H9 (cell line): Measurements from ENCODE around the gene ARFGEF3. TPM values are rescaled to one million over a fixed set of nuclear protein-coding genes. Genes with fewer than 3 reads are reported as not detected.

ENCODE experiments used
- DNase-seq: peaks from one replicate; pipeline ENCODE4 v3.0.0-alpha.2; 2017
- H2AFZ ChIP-seq: one replicate; pipeline ENCODE4 v1.6.1; 2013; ENCODE audit warnings: mild to moderate bottlenecking, low read length, control low read depth, moderate library complexity
- H2AK5ac ChIP-seq: 2 replicates; pipeline ENCODE4 v1.6.1; 2013; ENCODE audit warnings: low read length, control low read depth, mixed read lengths; ENCODE audit not compliant: insufficient read length
- H2BK120ac ChIP-seq: one replicate; pipeline ENCODE4 v1.6.1; 2013; ENCODE audit warnings: low read depth, mild to moderate bottlenecking, low read length, control low read depth, inconsistent platforms; ENCODE audit not compliant: poor library complexity, severe bottlenecking
- H2BK12ac ChIP-seq: 2 replicates; pipeline ENCODE4 v1.6.1; 2013; ENCODE audit warnings: low read length, control low read depth, mixed read lengths, low read depth; ENCODE audit not compliant: insufficient read length
- H2BK15ac ChIP-seq: 2 replicates; pipeline ENCODE4 v1.6.1; 2013; ENCODE audit warnings: low read depth, low read length, control low read depth
- H2BK20ac ChIP-seq: one replicate; pipeline ENCODE4 v1.6.1; 2013; ENCODE audit warnings: low read depth, mild to moderate bottlenecking, low read length, control low read depth, inconsistent platforms; ENCODE audit not compliant: poor library complexity, severe bottlenecking
- H2BK5ac ChIP-seq: 2 replicates; pipeline ENCODE4 v1.6.1; 2013; ENCODE audit warnings: low read length, control low read depth, mixed read lengths; ENCODE audit not compliant: insufficient read length
- H3K14ac ChIP-seq: 2 replicates; pipeline ENCODE4 v1.6.1; 2013; ENCODE audit warnings: low read length, control low read depth; ENCODE audit not compliant: insufficient read depth
- H3K18ac ChIP-seq: 2 replicates; pipeline ENCODE4 v1.6.1; 2013; ENCODE audit warnings: low read depth, mild to moderate bottlenecking, mixed read lengths, low read length, control low read depth; ENCODE audit not compliant: insufficient read length
- H3K23ac ChIP-seq: 2 replicates; pipeline ENCODE4 v1.6.1; 2013; ENCODE audit warnings: low read length, control low read depth, mixed read lengths, low read depth; ENCODE audit not compliant: insufficient read length
- H3K23me2 ChIP-seq: 2 replicates; pipeline ENCODE4 v1.6.1; 2013; ENCODE audit warnings: low read depth, mild to moderate bottlenecking, mixed read lengths, low read length, control low read depth; ENCODE audit not compliant: insufficient read length, poor library complexity, severe bottlenecking
- H3K27ac ChIP-seq: 2 replicates; pipeline ENCODE4 v1.5.1; 2013; ENCODE audit warnings: low read length, control low read depth, mixed read lengths, low read depth; ENCODE audit not compliant: insufficient read length
- H3K27me3 ChIP-seq: 2 replicates; pipeline ENCODE4 v1.6.1; 2013; ENCODE audit warnings: low read length, control low read depth, inconsistent platforms; ENCODE audit not compliant: insufficient read depth
- H3K4ac ChIP-seq: 2 replicates; pipeline ENCODE4 v1.6.1; 2013; ENCODE audit warnings: low read depth, mild to moderate bottlenecking, control low read depth, inconsistent platforms, low read length, moderate library complexity
- H3K4me1 ChIP-seq: 2 replicates; pipeline ENCODE4 v1.6.1; 2013; ENCODE audit warnings: low read length, control low read depth, inconsistent platforms; ENCODE audit not compliant: insufficient read depth
- H3K4me2 ChIP-seq: 2 replicates; pipeline ENCODE4 v1.6.1; 2013; ENCODE audit warnings: low read length, control low read depth, mixed read lengths; ENCODE audit not compliant: insufficient read length, insufficient read depth
- H3K56ac ChIP-seq: 2 replicates; pipeline ENCODE4 v1.6.1; 2013; ENCODE audit warnings: low read depth, mild to moderate bottlenecking, mixed read lengths, low read length, control low read depth; ENCODE audit not compliant: insufficient read length
- H3K79me1 ChIP-seq: 2 replicates; pipeline ENCODE4 v1.6.1; 2013; ENCODE audit warnings: low read depth, mild to moderate bottlenecking, moderate library complexity, low read length, control low read depth, inconsistent platforms; ENCODE audit not compliant: insufficient read depth, poor library complexity, severe bottlenecking
- H3K79me2 ChIP-seq: 2 replicates; pipeline ENCODE4 v1.6.1; 2013; ENCODE audit warnings: low read length, control low read depth, inconsistent platforms; ENCODE audit not compliant: insufficient read depth
- H3K9ac ChIP-seq: 2 replicates; pipeline ENCODE4 v1.6.1; 2013; ENCODE audit warnings: low read length, control low read depth, mixed read lengths; ENCODE audit not compliant: insufficient read length; ENCODE audit errors: extremely low read depth
- H3K9me3 ChIP-seq: one replicate; pipeline ENCODE4 v1.6.1; 2013; ENCODE audit warnings: low read depth, low read length, inconsistent platforms; ENCODE audit not compliant: control insufficient read depth
- H3T11ph ChIP-seq: one replicate; pipeline ENCODE4 v1.6.1; 2013; ENCODE audit warnings: mild to moderate bottlenecking, low read length, control low read depth, inconsistent platforms
- H4K20me1 ChIP-seq: one replicate; pipeline ENCODE4 v1.6.1; 2013; ENCODE audit not compliant: control insufficient read depth, insufficient read length, insufficient read depth
- H4K5ac ChIP-seq: 2 replicates; pipeline ENCODE4 v1.6.1; 2013; ENCODE audit warnings: low read depth, mild to moderate bottlenecking, mixed read lengths, low read length, control low read depth; ENCODE audit not compliant: insufficient read length
- H4K8ac ChIP-seq: replicated peaks from 2 replicates; pipeline ENCODE4 v1.6.1; 2013; ENCODE audit warnings: low read length, control low read depth, mixed read lengths, low read depth; ENCODE audit not compliant: insufficient read length
- H4K91ac ChIP-seq: 2 replicates; pipeline ENCODE4 v1.6.1; 2013; ENCODE audit warnings: low read depth, mild to moderate bottlenecking, moderate library complexity, mixed read lengths, low read length, control low read depth; ENCODE audit not compliant: insufficient read length
- H3K27ac Mint-ChIP-seq, 3 experiments: 2 replicates in 2 of 3; 3 replicates in 1 of 3; pipeline ENCODE4 v1.8.0; 2020 to 2021; ENCODE audit warnings: mixed read lengths in 3 of 3, mild to moderate bottlenecking in 1 of 3, moderate library complexity in 1 of 3
- H3K27me3 Mint-ChIP-seq: 2 replicates; pipeline ENCODE4 v1.8.0; 2021; ENCODE audit warnings: low read depth, mild to moderate bottlenecking, moderate library complexity, mixed read lengths
- H3K36me3 Mint-ChIP-seq, 3 experiments: 2 replicates in 2 of 3; 3 replicates in 1 of 3; pipeline ENCODE4 v1.8.0; 2020 to 2021; ENCODE audit warnings: low read depth in 3 of 3, mixed read lengths in 3 of 3; ENCODE audit not compliant: insufficient read depth in 1 of 3
- H3K4me1 Mint-ChIP-seq, 2 experiments: 2 replicates each; pipeline ENCODE4 v1.8.0; 2020; ENCODE audit warnings: mixed read lengths in 2 of 2
- H3K4me3 Mint-ChIP-seq, 2 experiments: 2 replicates in 1 of 2; 3 replicates in 1 of 2; pipeline ENCODE4 v1.8.0; 2020 to 2021; ENCODE audit warnings: mild to moderate bottlenecking in 2 of 2, mixed read lengths in 2 of 2, moderate library complexity in 1 of 2
- H3K9me3 Mint-ChIP-seq, 2 experiments: 2 replicates in 1 of 2; 3 replicates in 1 of 2; pipeline ENCODE4 v1.8.0; 2020; ENCODE audit warnings: mild to moderate bottlenecking in 2 of 2, mixed read lengths in 2 of 2, moderate library complexity in 1 of 2
- WGBS: extraction: QIAGEN DNeasy Blood & Tissue Kit; methylation state at CpG from one replicate; pipeline ENCODE4 v1.1.7; 2013; ENCODE audit warnings: missing lambda C conversion rate, low lambda C conversion rate, mixed read lengths; ENCODE audit not compliant: insufficient read length; ENCODE audit errors: extremely low coverage; 5-methylcytosine and 5-hydroxymethylcytosine counted together
- total RNA-seq: library from RNA; stranded (reverse); gene quantifications from 2 replicates; pipeline ENCODE4 v1.2.1, GENCODE V29; 2021
- TF ChIP-seq, protein P1 (sequence below): fragments of 200-600 bp; sonication (generic); conservative IDR thresholded peaks from 3 replicates; pipeline ENCODE4 v1.8.0; 2021; ENCODE audit warnings: antibody characterized with exemption, mild to moderate bottlenecking

Gene ARFGEF3
- total RNA-seq, 1 experiment from 2014 or later, result 13.7 TPM

DNA sequence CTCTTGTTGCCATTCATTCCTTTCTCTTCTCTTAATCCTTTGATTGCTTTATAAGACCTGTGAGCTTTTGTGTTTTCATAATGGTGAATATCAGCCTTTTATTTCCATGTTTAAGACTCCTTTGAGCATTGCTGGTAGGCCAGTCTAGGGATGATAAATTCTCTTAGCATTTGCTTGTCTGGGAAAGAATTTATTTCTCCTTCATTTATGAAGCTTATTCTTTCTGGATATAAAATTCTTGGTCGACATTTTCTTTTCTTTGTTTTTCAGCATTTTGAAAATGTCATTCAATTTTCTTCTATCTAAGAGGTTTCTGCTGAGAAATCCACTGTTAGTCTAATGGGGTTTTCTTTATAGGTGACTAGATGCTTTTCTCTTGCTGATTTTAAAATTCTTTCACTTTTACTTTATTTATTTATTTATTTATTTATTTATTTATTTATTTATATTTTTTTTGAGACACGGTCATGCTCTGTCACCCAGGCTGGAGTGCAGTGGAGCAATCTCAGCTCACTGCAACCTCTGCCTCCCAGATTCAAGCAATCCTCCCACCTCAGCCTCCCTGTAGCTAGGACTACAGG, 15.0 kb downstream of the ARFGEF3 start:
- no peaks in the 10 kb centered on the region for H3K4me1 ChIP-seq
- no peak overlapping the region for H3K14ac ChIP-seq
- H3K4me2 ChIP-seq, result no peak overlapping the region
- H2BK12ac ChIP-seq, result no peak overlapping the region
- no peak overlapping the region for H2AK5ac ChIP-seq
- H2BK5ac ChIP-seq, result no peak overlapping the region
- Mint-ChIP-seq H3K4me1 (peaks cover 2 to 14% of the 10 kb centered on the region in 2 experiments), H3K9me3 (peaks cover 23 to 26% of the 10 kb centered on the region in 2 experiments), H3K27ac (no peak overlapping the region), H3K36me3 (peaks cover 21 to 34% (median 30%) of the 10 kb centered on the region in 3 experiments), H3K4me3 (no peak overlapping the region), H3K27me3 (no peaks in the 10 kb centered on the region; the same call in 1 of the 2 replicates)
- no peak overlapping the region for H3K18ac ChIP-seq
- no peak overlapping the region for H2BK15ac ChIP-seq
- no peak overlapping the region for H3T11ph ChIP-seq
- no peak overlapping the region for H3K4ac ChIP-seq
- no peak overlapping the region for H4K5ac ChIP-seq
- H2BK20ac ChIP-seq, result no peak overlapping the region
- DNase-seq, result no peak
- no peak overlapping the region for H3K56ac ChIP-seq
- no peaks in the 10 kb centered on the region for H4K20me1 ChIP-seq
- H4K91ac ChIP-seq, result no peak overlapping the region
- no peak overlapping the region for H3K23ac ChIP-seq
- no CpG with 5 or more reads among the region's 2 CpGs for WGBS
- no peak overlapping the region for H2AFZ ChIP-seq
- H3K27me3 ChIP-seq, result no peaks in the 10 kb centered on the region
- H3K23me2 ChIP-seq, result no peaks in the 10 kb centered on the region
- H4K8ac ChIP-seq, result no peak overlapping the region
- H3K9me3 ChIP-seq, result no peaks in the 10 kb centered on the region
- TF ChIP-seq, protein P1, sequence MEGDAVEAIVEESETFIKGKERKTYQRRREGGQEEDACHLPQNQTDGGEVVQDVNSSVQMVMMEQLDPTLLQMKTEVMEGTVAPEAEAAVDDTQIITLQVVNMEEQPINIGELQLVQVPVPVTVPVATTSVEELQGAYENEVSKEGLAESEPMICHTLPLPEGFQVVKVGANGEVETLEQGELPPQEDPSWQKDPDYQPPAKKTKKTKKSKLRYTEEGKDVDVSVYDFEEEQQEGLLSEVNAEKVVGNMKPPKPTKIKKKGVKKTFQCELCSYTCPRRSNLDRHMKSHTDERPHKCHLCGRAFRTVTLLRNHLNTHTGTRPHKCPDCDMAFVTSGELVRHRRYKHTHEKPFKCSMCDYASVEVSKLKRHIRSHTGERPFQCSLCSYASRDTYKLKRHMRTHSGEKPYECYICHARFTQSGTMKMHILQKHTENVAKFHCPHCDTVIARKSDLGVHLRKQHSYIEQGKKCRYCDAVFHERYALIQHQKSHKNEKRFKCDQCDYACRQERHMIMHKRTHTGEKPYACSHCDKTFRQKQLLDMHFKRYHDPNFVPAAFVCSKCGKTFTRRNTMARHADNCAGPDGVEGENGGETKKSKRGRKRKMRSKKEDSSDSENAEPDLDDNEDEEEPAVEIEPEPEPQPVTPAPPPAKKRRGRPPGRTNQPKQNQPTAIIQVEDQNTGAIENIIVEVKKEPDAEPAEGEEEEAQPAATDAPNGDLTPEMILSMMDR, result no peak
- H2BK120ac ChIP-seq, result no peak overlapping the region
- no peak overlapping the region for H3K27ac ChIP-seq
- no peaks in the 10 kb centered on the region for H3K79me2 ChIP-seq
- no peaks in the 10 kb centered on the region for H3K79me1 ChIP-seq
- no peak overlapping the region for H3K9ac ChIP-seq
